Astrocyte of the cerebellum (primary cell): Measurements from ENCODE around the gene PLPP4.

Experiments used
- DNase-seq: peaks from one replicate; pipeline ENCODE4 v3.0.0-alpha.2; 2011; ENCODE audit warnings: low read depth
- H3K4me3 ChIP-seq: 2 replicates; pipeline ENCODE4 v1.5.1; 2011; ENCODE audit warnings: mild to moderate bottlenecking, low read depth, low read length, moderate library complexity
- CTCF ChIP-seq: IDR thresholded peaks from 2 replicates; pipeline ENCODE4 v1.5.1; 2012; ENCODE audit warnings: low read length, low read depth, moderate library complexity, mild to moderate bottlenecking; ENCODE audit errors: missing control alignments
- in situ Hi-C: cut with HindIII; loops from 2 replicates; pipeline ENCODE4 v1.10.0; 2017; ENCODE audit warnings: low sequenced_read_pairs

The PLPP4 gene

GRCh38 chr10:120578134-120578533, 121.1 kb downstream of the PLPP4 start:
- no peak for DNase-seq
- in situ Hi-C loops = no loop called here
- no peak for TF ChIP-seq CTCF
- no peak overlapping the region for H3K4me3 ChIP-seq

DNA sequence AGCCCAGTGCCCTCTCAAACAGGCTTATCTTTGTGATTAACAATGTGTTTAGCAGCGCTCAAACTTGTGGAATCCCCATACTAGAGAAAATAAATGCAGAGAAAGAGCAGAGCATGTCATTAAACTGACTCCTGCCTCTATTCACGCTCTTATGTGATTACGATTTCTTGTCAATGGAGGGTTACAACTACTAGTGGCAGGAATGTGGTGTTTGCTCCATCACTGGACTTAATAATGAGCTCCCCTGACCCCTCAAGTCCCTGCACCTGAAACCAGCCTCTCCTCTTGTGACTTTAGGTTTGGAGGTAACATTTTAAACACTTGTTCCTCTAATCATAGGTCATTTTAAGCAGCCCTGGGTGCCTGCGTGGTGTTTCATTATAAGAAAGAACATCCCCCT, 121.9 kb downstream of the PLPP4 start:
- DNase-seq = no peak

DNA sequence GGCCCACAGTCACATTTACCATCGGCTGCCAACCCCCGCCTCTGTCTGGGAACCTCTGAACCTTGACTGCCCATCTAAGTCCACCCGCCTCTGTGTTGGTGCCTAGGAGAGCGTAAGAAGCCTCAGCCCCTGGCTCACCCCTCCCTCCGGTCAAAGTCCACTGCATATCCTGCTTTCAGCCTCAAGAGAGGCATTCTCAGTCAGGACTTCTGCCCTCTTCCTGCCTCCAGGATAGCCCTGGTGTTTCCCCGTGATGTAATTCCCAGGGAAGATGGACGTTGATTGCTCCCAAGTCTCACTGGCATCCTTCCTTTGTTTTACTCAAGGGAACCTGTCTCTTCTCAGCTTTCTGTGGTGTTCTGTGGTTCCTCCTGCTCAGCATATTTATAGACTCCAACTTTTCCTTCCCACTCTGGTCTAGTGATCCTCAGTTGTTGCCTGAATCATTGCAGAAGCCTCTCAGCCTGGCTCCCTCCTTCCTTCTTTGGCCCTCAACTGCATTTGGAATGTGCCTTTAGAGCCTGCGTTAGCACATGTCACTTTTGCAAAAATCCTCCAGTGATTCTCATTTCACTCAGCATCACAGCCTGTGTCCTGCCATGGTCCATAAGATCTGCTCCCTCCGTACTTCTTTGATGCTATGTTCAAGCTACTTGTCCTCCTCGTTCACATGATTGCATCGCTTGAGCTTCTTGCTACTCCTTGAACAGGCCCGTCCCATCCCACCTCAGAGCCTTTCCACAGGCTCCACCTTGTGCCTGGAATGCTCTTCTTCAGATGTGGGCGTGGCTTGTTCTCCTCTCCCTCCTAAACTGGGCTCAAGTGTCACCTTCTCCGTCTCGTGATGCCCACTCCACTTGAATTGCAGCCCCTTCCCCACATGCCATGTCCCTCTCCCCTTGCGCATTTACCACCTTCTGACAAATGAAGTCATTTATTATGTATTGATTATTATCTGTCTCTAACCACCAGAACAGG, 124.2 kb downstream of the PLPP4 start:
- in situ Hi-C loops = no loop called here
- no peak for DNase-seq
- H3K4me3 ChIP-seq = no peak overlapping the region
- TF ChIP-seq CTCF = no peak

More for the DNA sequence above, 121.9 kb downstream of the PLPP4 start:
- no peak overlapping the region for H3K4me3 ChIP-seq
- TF ChIP-seq CTCF = no peak
- in situ Hi-C loops = no loop called here

GRCh38 chr10:120582753-120583152, 125.7 kb downstream of the PLPP4 start:
- no peak for TF ChIP-seq CTCF
- in situ Hi-C loops = no loop called here
- DNase-seq = no peak
- no peak overlapping the region for H3K4me3 ChIP-seq

DNA sequence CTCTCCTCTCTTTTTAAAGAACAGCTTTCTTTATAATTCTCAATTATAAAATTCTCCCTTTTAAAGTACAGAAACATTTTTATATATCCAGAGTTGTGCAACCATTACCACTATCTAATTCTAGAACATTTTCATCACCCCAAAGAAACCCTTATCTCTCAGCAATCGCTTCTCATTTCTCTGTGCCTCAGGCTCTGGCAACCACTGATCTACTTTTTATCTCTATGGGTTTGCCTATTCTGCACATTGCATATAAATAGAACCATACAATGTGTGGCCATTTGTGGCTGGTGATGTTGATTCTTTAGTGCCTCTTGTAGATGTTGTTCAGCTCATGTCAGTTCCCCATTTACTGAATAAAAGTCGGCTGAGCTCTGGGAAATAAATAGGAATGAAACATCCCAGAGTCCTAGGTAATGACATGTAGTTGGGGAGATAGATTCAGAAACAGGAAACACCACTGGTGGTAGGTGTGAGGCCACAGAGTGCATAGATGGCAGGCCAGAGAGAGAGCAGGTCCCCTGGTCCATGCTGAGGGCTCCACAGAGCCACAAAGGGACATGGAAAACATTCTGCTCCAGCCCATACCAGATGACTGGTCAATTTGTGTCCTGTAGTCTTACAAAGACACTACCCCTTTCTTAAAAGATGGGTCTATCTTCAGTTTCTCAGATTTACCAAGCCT, 126.5 kb downstream of the PLPP4 start:
- TF ChIP-seq CTCF = no peak
- no peak for DNase-seq
- in situ Hi-C loops = no loop called here
- no peak overlapping the region for H3K4me3 ChIP-seq

DNA sequence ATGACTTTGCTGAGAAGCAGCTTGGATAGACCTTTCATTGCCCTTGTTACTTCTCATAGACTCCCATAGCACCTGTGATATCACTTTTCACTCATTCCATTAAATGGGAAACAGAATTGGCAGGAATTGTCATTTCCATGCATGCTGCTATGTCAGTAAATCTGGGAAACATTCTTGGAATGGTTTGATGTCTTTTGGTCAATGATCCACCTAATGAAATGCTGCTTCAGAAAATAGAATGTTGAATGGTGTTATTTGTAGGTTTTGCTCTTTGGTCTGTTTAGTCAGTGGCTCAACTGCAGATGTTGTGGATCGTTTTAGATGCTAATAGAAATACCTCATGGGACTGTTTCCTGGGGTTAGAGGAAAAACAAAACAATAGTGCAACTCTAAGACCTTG, 127.8 kb downstream of the PLPP4 start:
- no peak for DNase-seq
- H3K4me3 ChIP-seq = no peak overlapping the region
- TF ChIP-seq CTCF = no peak
- in situ Hi-C loops = no loop called here
